ENCODE results near the gene ZNF385C.

ZNF385C gene

DNA sequence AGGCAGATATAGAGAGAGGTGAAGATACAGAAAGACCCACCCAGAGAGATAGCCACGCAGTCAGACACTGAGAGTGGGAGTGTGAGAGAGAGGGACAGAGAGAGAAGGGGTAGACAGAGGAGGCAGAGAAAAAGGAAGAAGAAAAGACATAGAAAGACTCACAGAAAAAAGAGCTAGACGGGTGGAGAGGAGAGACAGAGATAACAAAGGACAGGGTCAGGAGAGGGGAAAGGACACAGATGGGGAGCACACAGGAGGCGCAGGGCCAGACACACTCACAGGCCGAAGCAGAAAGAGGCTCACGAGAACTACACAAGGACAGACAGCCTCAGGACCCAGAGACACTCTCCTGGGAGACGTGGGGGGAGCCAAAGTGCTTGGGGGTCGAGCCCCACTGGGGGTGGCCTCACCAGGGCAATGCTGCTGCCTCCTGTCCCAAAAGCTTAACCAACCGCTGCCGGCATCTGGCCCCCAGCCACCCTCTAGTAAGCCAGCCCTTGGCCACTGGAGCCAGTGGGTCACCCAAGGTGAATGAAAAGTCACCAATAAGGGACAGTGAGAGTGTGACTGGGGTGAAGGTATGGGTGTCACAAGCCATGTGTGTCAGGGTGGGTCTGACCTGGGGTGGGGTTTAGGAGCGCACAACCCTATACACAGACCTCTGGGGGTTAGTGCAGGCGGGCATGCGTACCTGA is 3.8 kb downstream of the ZNF385C start:
- H2AFZ ChIP-seq (ENCODE audit: low read length), result no peak overlapping the region
- H3K4me3 ChIP-seq (ENCODE audit: low read length), result no peak overlapping the region
- H3K27me3 ChIP-seq (replicated peaks; ENCODE audit: insufficient read depth, low read length), result peaks cover 15% of the 10 kb centered on the region
- H3K4me2 ChIP-seq (ENCODE audit: low read depth, low read length), result no peak overlapping the region
- H3K9me3 ChIP-seq (replicated peaks; ENCODE audit: insufficient read depth, low read length), result no peaks in the 10 kb centered on the region
- no peaks in the 10 kb centered on the region for H3K79me2 ChIP-seq (ENCODE audit: low read length)
- no peak overlapping the region for H3K27ac ChIP-seq (ENCODE audit: low read length)
- H3K36me3 ChIP-seq (replicated peaks; ENCODE audit: insufficient read depth, low read length), result no peaks in the 10 kb centered on the region
- DNase-seq, result no peak
- no peaks in the 10 kb centered on the region for H4K20me1 ChIP-seq (ENCODE audit: insufficient read depth, low read length)
- no peak overlapping the region for H3K9ac ChIP-seq (ENCODE audit: low read length)
- no peaks in the 10 kb centered on the region for H3F3A ChIP-seq (ENCODE audit: insufficient read depth, low read length)
- TF ChIP-seq EZH2 (optimal IDR thresholded peaks at IDR 0.05; ENCODE audit: low read depth, low read length) (no peak), EZH2phosphoT487 (IDR thresholded peaks at IDR 0.05; ENCODE audit: low read length) (no peak)
- TF ChIP-seq, protein P1, sequence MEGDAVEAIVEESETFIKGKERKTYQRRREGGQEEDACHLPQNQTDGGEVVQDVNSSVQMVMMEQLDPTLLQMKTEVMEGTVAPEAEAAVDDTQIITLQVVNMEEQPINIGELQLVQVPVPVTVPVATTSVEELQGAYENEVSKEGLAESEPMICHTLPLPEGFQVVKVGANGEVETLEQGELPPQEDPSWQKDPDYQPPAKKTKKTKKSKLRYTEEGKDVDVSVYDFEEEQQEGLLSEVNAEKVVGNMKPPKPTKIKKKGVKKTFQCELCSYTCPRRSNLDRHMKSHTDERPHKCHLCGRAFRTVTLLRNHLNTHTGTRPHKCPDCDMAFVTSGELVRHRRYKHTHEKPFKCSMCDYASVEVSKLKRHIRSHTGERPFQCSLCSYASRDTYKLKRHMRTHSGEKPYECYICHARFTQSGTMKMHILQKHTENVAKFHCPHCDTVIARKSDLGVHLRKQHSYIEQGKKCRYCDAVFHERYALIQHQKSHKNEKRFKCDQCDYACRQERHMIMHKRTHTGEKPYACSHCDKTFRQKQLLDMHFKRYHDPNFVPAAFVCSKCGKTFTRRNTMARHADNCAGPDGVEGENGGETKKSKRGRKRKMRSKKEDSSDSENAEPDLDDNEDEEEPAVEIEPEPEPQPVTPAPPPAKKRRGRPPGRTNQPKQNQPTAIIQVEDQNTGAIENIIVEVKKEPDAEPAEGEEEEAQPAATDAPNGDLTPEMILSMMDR (IDR thresholded peaks at IDR 0.05; ENCODE audit: low read length), result no peak
- H3K9me2 ChIP-seq (replicated peaks; ENCODE audit: insufficient read depth, low read length), result no peaks in the 10 kb centered on the region
- no peaks in the 10 kb centered on the region; the same call in 1 of the 2 replicates for H3K4me1 ChIP-seq (ENCODE audit: low read length)

DNA sequence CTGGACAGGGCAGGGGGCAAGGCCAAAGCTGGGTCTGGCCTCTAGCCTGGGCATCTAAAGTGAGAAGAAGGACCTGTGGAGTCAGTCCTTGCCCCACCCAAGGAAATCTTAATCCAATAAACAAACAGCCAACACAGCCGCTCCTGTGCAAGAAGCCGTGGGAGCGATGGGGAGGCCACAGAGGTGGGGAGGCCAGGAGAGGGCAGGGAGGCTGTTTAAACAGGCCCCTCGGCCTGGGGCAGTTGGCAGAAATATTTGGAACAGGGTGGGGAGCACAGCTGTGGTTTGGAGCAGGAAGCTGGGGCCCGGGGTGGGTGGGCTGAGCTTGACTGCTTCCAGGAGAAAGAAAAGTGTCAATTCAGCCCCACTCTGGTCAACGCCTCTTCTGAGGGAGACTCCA is 5.3 kb downstream of the ZNF385C start:
- Histone ChIP-seq H4K20me1 (ENCODE audit: insufficient read depth, low read length) (no peaks in the 10 kb centered on the region), H3K36me3 (replicated peaks; ENCODE audit: insufficient read depth, low read length) (no peaks in the 10 kb centered on the region), H3K9ac (ENCODE audit: low read length) (no peak overlapping the region), H3K9me3 (replicated peaks; ENCODE audit: insufficient read depth, low read length) (no peaks in the 10 kb centered on the region), H3K27me3 (replicated peaks; ENCODE audit: insufficient read depth, low read length) (peaks cover 24% of the 10 kb centered on the region), H3K4me2 (ENCODE audit: low read depth, low read length) (no peak overlapping the region), H2AFZ (ENCODE audit: low read length) (no peak overlapping the region), H3F3A (ENCODE audit: insufficient read depth, low read length) (no peaks in the 10 kb centered on the region), H3K4me3 (ENCODE audit: low read length) (no peak overlapping the region), H3K4me1 (ENCODE audit: low read length) (no peaks in the 10 kb centered on the region; the same call in 1 of the 2 replicates), H3K9me2 (replicated peaks; ENCODE audit: insufficient read depth, low read length) (no peaks in the 10 kb centered on the region), H3K79me2 (ENCODE audit: low read length) (no peaks in the 10 kb centered on the region), H3K27ac (ENCODE audit: low read length) (no peak overlapping the region)
- TF ChIP-seq, protein P1 (IDR thresholded peaks at IDR 0.05; ENCODE audit: low read length), result no peak
- TF ChIP-seq EZH2 (optimal IDR thresholded peaks at IDR 0.05; ENCODE audit: low read depth, low read length), result no peak
- no peak for TF ChIP-seq EZH2phosphoT487 (IDR thresholded peaks at IDR 0.05; ENCODE audit: low read length)
- no peak for DNase-seq

DNA sequence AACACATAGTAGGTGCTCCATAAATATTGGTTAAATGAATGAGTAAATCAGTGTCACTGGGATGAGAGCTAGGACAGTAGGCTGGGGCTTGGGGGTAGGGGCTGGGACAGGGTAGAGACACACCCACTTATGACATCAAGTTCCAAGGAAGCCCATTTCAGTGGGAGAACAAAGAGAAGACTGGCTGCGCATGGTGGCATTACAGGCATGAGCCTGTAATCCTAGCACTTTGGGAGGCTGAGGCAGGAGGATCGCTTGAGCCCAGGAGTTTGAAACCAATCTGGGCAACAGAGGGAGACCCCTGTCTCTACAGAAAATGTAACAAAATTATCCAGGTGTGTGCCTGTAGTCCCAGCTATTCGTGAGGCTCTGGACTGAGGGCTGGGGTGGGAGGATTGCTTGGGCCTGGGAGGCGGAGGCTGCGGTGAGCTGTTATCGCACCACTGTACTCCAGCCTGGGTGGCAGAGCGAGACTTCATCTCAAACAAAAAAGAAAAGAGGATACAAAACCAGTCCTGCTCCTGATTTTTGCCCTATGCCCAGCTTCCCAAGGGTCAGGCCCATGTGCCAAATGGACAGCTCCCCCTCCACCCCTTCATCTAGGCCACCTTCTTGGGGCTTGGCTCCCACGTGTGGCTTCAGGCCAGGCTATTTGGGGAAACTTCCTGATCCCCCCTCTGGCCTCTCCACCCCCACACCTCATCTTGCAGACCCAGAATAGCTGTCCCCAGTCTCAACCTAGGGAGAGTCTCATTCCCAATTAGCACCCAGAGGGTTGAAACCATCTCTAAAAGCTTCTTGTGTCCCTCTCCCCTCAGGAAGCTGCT is 7.1 kb downstream of the ZNF385C start:
- no peaks in the 10 kb centered on the region for H3K4me1 ChIP-seq (ENCODE audit: low read length)
- no peak for TF ChIP-seq EZH2 (optimal IDR thresholded peaks at IDR 0.05; ENCODE audit: low read depth, low read length)
- TF ChIP-seq, protein P1 (IDR thresholded peaks at IDR 0.05; ENCODE audit: low read length), result no peak
- TF ChIP-seq EZH2phosphoT487 (IDR thresholded peaks at IDR 0.05; ENCODE audit: low read length), result no peak
- no peak overlapping the region for H3K9ac ChIP-seq (ENCODE audit: low read length)
- H3K4me3 ChIP-seq (ENCODE audit: low read length), result no peak overlapping the region
- no peak for DNase-seq
- H3F3A ChIP-seq (ENCODE audit: insufficient read depth, low read length), result no peaks in the 10 kb centered on the region
- peaks cover 12% of the 10 kb centered on the region; the same call in 1 of the 2 replicates for H3K27me3 ChIP-seq (replicated peaks; ENCODE audit: insufficient read depth, low read length)
- no peaks in the 10 kb centered on the region for H4K20me1 ChIP-seq (ENCODE audit: insufficient read depth, low read length)
- no peak overlapping the region for H3K27ac ChIP-seq (ENCODE audit: low read length)
- H3K4me2 ChIP-seq (ENCODE audit: low read depth, low read length), result no peak overlapping the region
- no peaks in the 10 kb centered on the region for H3K9me3 ChIP-seq (replicated peaks; ENCODE audit: insufficient read depth, low read length)
- H3K9me2 ChIP-seq (replicated peaks; ENCODE audit: insufficient read depth, low read length), result no peaks in the 10 kb centered on the region
- no peak overlapping the region for H2AFZ ChIP-seq (ENCODE audit: low read length)
- no peaks in the 10 kb centered on the region for H3K79me2 ChIP-seq (ENCODE audit: low read length)
- H3K36me3 ChIP-seq (replicated peaks; ENCODE audit: insufficient read depth, low read length), result no peaks in the 10 kb centered on the region

Measured in MM.1S (cell line).